Measurements from ENCODE around the gene AGBL4.

The AGBL4 gene

GRCh38 chr1:48851638-48852037 is 1172.1 kb downstream of the AGBL4 start:
- no peak for DNase-seq (ENCODE audit: low read depth in 3 of 3, low spot score in 1 of 3)

DNA sequence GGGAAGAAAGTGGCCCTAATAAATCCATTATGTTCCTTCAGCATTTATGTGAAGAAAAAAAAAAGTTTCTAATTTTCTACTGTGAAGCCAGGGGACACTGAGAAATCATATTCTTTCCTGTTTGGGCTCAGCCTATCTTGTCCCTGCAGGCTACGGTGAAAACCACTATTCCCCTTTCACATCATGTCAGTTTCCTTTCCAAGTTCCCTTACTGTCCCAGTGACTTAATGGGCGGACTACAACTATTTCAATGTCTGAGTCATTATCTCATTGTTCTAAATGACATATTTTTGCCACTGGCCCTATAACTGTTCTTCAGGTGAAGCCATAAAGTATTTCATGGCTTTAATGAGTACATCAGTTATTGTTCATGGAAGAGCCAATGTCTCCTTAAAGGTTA is 1175.7 kb downstream of the AGBL4 start:
- DNase-seq (ENCODE audit: low read depth in 3 of 3, low spot score in 1 of 3), result no peak

- no peak for DNase-seq (ENCODE audit: low read depth in 3 of 3, low spot score in 1 of 3)
Observed at GRCh38 chr1:48846441-48846840, 1177.3 kb downstream of the AGBL4 start.

GRCh38 chr1:48844187-48844586 is 1179.6 kb downstream of the AGBL4 start:
- DNase-seq (ENCODE audit: low read depth in 3 of 3, low spot score in 1 of 3), result no peak

- no peak for DNase-seq (ENCODE audit: low read depth in 3 of 3, low spot score in 1 of 3)
Observed at GRCh38 chr1:48841966-48842365, 1181.8 kb downstream of the AGBL4 start.

GRCh38 chr1:48841461-48841860 is 1182.3 kb downstream of the AGBL4 start:
- DNase-seq (ENCODE audit: low read depth in 3 of 3, low spot score in 1 of 3), result no peak

GRCh38 chr1:48831120-48831978 is 1192.4 kb downstream of the AGBL4 start:
- no peak for DNase-seq (ENCODE audit: low read depth in 3 of 3, low spot score in 1 of 3)

DNA sequence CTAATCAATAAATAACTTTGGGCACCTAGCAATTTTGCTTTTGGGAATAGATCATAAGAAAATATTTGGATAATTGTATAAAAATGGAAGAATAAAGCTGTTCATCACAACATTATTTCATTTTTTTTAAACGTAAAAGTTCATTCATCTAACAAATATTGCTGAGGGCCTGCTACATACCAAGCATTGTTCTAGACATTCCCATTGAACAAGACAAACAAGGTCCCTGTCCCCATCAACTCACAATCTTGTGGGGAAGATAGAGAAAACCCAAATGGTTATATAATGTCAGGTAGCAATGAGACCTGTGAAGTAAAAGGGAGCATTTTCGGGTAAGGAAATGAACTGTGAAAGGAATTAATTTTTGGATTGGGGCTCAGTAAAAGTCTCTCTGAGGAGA is 1193.0 kb downstream of the AGBL4 start:
- DNase-seq (ENCODE audit: low read depth in 3 of 3, low spot score in 1 of 3), result no peak

DNA sequence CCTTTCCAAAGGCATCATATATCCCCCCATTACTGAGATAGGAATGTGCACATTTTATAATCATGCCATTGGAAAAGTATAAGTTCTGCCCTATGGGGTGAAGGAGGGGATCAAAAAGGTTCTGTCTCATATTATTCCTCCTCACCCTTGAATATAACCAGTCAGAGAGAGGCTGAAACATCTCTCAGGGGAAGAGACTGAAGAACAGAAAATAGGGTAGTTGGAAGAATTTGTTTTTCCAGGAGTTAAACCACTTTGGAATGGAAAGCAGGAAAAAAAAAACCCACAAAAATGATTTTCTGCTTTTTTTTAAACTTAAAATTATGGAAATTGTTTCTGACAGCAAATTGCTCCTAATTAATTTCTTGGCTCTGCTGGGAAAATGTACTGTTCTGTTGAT is 1194.3 kb downstream of the AGBL4 start:
- DNase-seq (ENCODE audit: low read depth in 3 of 3, low spot score in 1 of 3), result no peak

- no peak for DNase-seq (ENCODE audit: low read depth in 3 of 3, low spot score in 1 of 3)
Observed at GRCh38 chr1:48823168-48823567, 1200.6 kb downstream of the AGBL4 start.

DNA sequence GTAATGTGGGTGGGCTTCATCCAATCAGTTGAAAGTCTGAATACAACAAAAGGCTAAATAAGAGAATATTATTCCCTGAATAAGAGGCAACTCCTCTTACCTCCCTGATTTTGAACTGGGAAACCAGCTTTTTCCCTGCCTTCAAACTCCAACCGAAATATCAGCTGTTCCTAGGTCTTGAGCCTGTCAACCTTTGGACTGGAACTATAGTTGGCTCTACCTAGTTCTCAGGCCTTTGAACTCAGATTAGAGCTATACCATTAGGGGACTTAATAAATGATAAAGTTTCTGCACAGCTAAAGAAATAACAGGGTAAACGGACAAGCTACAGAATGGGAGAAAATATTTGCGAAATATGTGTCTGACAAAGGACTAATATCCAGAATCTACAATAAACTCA is 1203.3 kb downstream of the AGBL4 start:
- DNase-seq (ENCODE audit: low read depth in 3 of 3, low spot score in 1 of 3), result no peak

GRCh38 chr1:48817505-48818114 is 1206.1 kb downstream of the AGBL4 start:
- no peak for DNase-seq (ENCODE audit: low read depth in 3 of 3, low spot score in 1 of 3)

DNA sequence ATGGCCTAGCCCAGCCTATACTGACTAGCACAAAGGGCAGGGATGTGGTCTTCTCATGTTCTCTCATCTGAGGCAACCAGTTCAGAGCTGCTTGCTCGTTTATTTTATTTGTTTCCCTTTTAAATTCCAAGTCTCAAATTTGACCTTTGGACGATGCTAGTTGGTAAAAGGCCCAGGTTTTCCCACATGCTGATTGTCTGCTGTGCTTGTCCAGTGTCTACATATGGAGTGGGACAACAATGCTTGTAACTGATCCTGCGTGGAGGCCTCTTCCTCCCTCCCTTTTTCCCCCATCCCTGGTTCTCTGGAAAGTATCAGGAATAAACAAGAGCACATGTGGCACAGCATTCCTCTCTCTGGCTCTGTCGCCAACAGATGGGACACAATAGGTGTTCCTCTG is 1213.0 kb downstream of the AGBL4 start:
- DNase-seq (ENCODE audit: low read depth in 3 of 3, low spot score in 1 of 3), result no peak

- DNase-seq (ENCODE audit: low read depth in 3 of 3, low spot score in 1 of 3), result no peak
Observed at GRCh38 chr1:48808496-48808895, 1215.3 kb downstream of the AGBL4 start.

- DNase-seq (ENCODE audit: low read depth in 3 of 3, low spot score in 1 of 3), result no peak
Observed at GRCh38 chr1:48807554-48808260, 1216.0 kb downstream of the AGBL4 start.

DNA sequence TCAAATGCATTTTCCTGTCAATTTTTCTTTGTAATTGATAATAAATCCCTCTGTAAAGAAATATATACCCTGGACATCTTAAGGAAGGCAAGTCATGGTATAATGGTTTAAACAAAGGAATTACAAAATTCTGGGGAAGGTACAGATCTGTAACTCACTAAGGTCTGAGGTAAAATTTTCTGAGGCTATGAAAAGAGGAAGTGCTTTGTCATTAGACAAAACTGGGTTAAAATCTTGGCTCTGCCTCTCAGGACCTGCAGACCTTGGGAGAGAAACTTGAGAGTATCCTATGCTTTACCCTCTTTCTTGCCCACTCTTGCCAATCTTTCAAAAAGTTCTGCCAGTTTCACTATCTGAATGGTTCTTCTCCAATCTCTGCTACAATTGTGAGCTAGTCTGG is 1220.3 kb downstream of the AGBL4 start:
- DNase-seq (ENCODE audit: low read depth in 3 of 3, low spot score in 1 of 3), result no peak

GRCh38 chr1:48794816-48795215 is 1228.9 kb downstream of the AGBL4 start:
- no peak for DNase-seq (ENCODE audit: low read depth in 3 of 3, low spot score in 1 of 3)

DNA sequence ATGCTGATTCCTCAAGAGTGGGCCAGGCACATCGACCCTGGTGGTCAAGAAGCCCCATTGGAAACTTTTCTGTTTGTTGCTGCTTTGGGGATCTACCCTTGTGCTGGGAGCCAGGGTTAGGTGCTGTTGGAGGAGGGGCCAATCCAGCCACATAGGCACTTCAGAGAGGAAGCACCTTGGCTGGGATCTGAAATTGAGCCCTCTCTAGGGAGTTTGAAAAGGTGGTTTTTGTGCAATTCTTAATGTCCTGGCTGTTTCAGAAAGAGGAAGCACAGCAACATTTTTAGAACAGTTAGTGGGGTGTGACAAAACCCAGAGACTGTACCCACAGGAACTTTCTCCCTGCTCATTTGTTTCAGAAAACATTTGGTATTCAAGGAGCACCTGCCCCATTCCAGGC is 1229.9 kb downstream of the AGBL4 start:
- no peak for DNase-seq (ENCODE audit: low read depth in 3 of 3, low spot score in 1 of 3)

GRCh38 chr1:48792961-48793360 is 1230.8 kb downstream of the AGBL4 start:
- no peak for DNase-seq (ENCODE audit: low read depth in 3 of 3, low spot score in 1 of 3)

- DNase-seq (ENCODE audit: low read depth in 3 of 3, low spot score in 1 of 3), result no peak
Observed at GRCh38 chr1:48790397-48790796, 1233.4 kb downstream of the AGBL4 start.

DNA sequence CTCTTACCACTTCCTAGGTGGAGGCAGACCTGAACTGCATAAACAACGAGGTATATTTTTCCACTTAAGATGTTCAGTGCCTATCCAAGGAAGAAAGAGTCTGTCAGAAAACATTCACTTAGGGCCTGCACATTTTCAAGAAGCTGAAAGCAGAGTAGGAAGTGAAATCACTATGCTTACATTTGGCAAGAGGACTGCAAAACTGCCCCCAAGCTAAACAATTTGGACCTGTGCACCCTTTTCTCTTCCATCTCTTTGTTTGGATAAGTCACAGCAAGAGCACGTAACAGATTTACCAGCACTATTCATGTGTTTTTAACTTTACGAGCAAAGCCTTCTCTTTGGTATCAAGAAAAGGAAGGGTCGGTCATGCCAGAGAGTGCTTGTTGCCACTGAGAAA is 1233.9 kb downstream of the AGBL4 start:
- no peak for DNase-seq (ENCODE audit: low read depth in 3 of 3, low spot score in 1 of 3)

DNA sequence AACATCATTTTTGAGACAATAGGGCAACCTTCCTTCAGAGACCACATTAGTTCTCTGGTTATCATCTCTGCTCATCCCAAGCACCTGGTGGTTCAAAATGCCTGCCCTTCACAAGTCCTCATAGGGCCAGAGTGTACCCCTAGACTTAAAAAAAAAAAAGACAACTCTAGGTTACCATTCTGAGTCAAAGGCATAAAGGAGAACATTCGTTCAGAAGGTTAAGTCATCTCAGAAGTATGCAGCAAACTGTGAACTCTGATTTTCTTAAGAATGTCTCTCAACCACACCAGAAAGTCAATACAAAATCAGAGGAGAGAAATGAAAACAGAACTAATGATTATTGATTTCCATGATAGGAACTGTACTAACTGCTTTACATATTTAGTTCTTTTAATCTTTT is 1237.9 kb downstream of the AGBL4 start:
- DNase-seq (ENCODE audit: low read depth in 3 of 3, low spot score in 1 of 3), result no peak
